GM21528 (cell line): ENCODE results near the gene ADD3.

ENCODE experiments used
- ATAC-seq: cut with Tn5 transposase; IDR thresholded peaks from one replicate; pipeline ENCODE4 v1.9.1; 2021; ENCODE audit warnings: mild to moderate bottlenecking, moderate library complexity; ENCODE audit not compliant: unreplicated experiment, low FRiP score

Gene ADD3, protein sequence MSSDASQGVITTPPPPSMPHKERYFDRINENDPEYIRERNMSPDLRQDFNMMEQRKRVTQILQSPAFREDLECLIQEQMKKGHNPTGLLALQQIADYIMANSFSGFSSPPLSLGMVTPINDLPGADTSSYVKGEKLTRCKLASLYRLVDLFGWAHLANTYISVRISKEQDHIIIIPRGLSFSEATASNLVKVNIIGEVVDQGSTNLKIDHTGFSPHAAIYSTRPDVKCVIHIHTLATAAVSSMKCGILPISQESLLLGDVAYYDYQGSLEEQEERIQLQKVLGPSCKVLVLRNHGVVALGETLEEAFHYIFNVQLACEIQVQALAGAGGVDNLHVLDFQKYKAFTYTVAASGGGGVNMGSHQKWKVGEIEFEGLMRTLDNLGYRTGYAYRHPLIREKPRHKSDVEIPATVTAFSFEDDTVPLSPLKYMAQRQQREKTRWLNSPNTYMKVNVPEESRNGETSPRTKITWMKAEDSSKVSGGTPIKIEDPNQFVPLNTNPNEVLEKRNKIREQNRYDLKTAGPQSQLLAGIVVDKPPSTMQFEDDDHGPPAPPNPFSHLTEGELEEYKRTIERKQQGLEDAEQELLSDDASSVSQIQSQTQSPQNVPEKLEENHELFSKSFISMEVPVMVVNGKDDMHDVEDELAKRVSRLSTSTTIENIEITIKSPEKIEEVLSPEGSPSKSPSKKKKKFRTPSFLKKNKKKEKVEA

GRCh38 chr10:110007701-110008517, at the start of gene ADD3:
TSS of gene ADD3 (plus strand) at chr10:110007984. CDS start at chr10:110100654, 92,670 bp downstream.
- ATAC-seq = peak; percentile 72

- no peak for ATAC-seq
Measured at GRCh38 chr10:109958059-109958458, 49.7 kb upstream of the ADD3 start.

DNA sequence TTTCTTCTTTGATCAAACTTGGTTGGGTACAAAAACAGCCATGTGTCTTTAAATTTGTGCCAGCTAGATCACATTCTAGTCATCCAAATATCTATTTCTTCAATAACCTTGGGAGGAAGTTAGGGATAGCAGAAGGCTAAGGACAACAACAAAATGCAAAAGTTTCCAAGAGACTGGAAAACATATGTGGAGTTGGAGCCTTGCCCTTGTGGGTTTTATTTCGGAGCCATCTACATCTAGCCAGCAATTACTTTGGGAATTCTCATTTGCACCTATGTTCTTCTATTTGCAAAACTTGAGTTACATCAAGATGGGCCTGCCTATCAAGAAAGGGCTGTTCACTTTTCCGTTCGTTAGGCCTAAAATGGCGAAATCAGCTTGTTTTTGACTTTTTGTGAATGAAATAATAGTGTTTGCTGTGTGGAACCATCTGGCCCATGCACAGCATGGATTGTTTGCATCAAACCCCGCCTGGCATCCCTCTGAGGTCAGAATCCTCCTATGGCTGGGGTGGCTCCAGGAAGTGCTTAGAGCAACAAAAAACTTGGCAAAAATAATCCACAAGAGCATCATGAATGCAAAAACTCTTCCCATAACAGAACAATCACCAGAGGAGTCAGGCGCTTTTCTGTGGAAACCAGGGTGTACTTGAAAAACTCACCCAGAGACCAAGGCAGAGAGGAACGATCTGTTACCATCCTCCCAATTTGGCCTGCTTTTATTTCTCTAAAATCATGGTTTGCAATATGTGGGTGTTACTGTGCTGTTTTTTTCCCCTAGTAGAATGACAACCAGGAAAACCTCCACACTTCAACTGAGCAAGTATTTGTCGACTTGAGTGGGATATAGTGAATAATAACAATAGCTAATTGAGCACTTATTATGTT, 48.3 kb upstream of the ADD3 start:
- no peak for ATAC-seq

DNA sequence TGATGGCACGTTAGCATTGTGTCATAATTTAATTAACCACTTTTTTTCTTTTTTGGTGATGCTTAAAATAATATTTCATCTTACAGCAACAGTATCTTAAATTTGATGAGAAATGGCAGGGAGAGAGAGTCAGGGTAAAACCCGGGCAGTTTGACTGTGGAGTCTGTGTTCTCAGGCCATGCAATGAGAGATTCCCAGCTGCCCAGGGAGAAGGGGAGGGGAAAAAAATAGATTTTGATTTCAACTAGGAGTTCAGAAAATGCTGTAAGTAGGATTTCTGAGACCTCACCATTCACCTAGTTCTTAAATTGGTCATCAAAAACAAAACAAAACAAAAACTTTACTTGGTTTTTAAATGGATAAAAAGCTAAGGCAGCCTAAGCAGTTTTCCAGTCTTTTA, 47.1 kb upstream of the ADD3 start:
- ATAC-seq = no peak

DNA sequence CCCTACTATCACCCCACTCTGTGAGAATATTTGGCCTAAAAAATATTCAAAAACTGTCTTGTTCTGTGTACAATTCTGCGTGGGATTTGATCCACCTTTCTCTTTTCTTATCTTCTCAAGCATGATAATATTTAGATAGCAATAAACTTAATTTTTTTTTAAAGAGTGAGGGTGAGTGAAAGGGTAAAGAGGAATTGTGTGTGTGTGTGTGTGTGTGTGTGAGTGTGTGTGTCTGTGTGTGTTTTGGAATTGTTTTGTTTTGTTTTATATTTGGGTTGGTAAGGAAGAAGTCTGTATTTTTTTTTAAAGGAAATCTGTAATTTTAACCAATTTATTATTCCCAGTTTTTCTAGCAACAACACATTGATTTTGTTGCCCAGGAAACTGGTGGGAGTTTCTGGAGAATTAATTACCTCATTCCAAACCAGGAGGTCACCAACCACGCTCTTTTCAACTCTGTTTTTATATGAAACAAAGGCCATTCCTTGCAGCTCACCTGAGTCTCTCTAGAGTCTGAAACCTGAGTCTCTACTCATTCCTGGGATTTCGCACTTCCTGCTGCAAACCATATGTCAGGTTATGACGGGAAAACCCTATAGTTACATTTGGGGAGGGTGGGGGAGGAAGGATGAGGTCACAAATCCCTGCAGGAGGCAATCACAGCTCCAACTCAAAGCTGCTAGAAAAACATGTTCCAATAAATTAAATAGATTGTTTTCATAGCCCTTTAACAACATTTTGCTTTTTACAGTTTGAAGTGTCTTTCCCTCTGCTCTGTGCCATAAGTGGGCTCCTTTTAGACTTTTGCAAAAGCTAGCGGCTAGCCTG, 46.4 kb upstream of the ADD3 start:
- ATAC-seq = no peak

DNA sequence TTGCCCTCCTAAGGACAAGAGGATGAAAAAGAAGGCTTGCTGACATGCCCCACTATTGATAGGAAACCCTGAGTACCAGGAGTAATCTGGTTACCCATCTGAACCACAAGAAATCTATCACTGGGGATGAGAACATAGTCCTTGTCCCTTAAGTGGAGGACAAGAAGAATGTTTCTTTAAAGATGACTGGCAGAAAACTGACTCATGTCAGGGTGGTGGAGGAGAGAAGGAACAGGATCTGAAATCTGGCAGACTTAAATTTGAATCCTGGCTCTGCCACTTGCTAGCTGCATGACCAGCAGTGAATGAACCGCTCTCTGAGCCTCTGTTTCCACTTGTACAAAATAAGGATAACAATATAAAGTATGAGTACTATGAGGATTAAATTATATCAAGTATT, 45.5 kb upstream of the ADD3 start:
- ATAC-seq = no peak

DNA sequence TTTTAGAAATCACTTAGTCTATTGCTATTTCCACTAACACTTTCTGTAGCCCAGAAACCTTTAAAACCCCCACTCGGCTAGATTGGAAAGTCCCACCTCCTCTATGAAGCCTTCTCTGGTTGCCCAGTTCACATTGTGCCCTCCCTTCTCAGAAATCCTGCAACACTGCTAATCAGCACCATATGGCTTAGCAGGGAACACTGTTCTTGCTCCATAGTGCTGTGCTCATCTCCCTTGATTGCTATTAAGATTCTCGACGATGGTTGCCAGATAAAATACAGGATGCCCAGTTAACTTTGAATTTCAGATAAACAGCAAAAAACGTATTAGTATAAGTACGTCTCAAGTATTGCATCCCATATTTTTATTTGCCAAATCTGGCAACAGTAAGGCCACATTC, 44.3 kb upstream of the ADD3 start:
- no peak for ATAC-seq

- ATAC-seq = no peak
Measured at GRCh38 chr10:109964318-109964717, 43.5 kb upstream of the ADD3 start.

DNA sequence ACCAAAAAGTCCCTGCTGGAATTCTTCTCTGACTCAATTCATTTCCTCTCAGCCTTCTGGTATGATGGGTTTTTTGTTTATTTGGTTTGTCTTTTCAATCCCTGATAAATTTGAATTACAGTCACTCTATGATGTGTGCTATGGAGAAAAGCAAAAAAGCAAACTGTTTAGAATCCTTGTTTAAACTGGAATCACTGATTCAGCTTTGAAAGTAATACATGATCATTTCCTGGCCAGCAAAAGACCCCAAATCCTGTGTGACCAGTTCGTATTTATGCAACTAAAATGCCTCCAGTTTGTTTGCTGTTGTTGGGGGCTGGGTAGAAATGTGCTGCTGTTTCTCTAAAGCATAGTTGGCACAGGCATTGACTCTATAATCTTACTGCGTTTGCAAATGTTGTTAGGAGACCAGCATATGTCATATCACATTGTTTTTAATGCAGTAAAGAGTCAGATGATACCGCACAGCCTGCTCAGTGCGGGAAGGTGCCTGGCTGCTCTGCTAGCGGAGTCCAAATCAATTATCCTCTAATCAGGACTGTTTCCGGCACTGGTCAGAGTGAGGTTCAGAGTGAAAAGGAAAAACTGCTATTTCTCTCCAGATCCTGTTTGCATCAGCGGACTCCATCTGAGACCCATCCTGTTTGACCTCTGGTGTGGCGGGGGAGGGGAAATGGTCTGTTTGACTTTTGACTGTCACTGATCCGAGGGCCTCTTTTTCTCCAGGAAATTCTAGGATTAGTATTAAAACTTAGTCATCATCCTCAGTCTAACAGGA, 40.6 kb upstream of the ADD3 start:
- ATAC-seq = no peak

GRCh38 chr10:109967739-109968088, 40.1 kb upstream of the ADD3 start:
- no peak for ATAC-seq

- no peak for ATAC-seq
Measured at GRCh38 chr10:109968953-109969759, 38.6 kb upstream of the ADD3 start.

- no peak for ATAC-seq
Measured at GRCh38 chr10:109969760-109970346, 37.9 kb upstream of the ADD3 start.

DNA sequence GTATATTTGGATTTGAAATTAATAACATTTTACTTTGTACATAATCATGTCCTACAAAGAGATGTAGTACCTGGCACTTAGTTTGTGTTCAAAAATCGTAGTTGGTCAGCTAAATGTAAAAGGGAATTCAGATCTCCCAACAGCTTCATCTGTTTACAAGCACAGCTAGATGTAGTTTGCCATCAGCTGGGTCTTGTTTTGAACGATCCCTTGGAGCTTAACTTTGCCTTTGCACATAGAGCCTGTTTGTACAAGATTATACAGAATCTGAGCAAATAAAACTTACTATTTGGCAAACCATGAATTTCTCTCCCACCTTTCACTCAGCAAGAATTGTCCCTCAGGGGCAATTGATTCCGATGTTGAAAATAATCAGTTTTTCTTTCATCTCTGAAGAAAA, 36.1 kb upstream of the ADD3 start:
- ATAC-seq = no peak

DNA sequence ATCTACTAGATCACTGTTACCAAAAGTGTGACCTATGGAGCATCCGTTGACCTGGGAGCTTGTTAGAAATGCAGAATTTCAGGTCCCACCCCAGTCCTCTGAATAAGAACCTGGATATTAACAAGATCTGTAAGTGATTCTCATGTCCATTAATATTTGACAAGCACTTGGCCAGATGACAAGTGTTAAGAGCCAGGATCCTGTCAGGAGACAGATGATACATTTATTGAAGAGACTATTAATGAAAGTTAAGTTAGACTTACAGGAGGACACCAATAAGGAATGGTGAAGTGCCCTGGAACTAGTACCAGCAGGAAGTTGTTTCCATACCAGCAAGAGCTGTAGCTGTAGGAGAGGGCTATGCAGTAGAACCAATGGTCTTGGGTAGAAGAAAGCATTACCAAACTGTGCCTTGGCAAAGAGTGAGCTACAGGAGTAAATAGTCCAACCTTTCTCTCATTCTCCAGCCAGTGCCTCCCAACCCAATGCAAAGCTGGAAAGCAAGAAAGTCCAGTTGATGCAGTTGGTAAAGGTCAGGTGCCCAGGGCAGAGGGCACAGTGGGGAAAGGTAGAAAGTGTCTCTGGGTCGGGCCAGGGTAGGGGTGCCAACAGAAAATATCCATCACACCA, 35.3 kb upstream of the ADD3 start:
- no peak for ATAC-seq

DNA sequence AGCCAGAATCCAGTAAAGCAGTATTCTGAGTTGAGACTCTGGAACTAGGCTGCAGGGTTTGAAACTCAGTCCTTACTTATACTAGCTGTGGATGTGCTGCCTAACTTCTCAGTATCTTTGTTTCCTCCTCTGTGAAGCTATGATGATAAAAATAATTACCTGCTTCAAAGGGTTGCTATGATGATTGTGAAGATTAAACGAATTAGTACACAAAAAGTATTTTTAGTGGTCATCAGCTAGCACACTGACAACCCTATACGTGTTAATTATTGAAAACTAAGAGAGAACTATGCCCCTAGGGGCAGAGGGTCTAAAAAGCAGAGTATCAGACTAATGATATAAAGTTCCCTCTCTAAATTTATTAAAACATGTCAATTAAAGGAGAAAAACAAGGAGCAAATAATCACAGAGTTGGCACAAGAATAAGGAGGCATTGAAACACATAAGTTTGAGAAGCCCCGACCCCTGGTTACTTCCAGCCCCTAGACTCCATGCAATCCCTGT, 34.4 kb upstream of the ADD3 start:
- no peak for ATAC-seq

DNA sequence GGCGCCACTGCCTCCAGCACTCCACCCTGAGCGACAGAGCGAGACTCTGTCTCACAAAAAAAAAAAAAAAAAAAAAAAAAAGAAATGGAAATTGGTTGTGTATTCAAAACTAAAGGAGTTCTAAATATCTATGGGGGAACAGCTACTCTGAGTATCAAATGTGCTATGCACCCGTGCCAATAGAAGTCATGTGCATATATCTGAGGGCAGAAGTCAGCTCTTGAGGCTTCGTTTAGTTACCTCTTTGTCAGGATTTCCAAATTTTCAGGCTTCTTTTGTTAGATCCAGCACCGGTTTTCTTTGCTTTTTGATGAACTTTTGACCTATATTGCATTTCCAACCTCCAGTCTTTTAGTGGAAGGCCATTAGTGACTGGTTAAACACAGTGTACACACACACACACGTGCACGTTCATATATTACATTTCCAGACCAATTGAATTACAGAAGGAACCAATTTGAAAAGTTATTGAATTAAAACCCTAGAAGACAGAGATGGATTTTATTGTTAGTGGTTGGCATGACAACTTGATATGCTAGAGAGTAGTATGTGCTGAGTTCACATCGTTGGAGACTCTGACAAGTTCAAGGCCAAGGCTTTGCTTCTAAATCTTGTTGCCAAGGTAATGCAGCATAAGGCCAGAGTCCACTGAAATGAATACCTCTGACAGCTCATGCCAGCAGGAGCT, 33.1 kb upstream of the ADD3 start:
- no peak for ATAC-seq
